Muscle of arm (tissue), 12 donors: ENCODE results near the gene MAP3K14. TPM values are rescaled to one million over a fixed set of nuclear protein-coding genes. Genes with fewer than 3 reads are reported as not detected.
"Not testable (repeated sequence)": the region's sequence is repeated elsewhere in the genome, so short reads cannot be mapped to it uniquely, and the experiment has no call there.

Source experiments
- DNase-seq: peaks from one replicate; pipeline ENCODE4 v3.0.0-alpha.2; 2013
- polyA plus RNA-seq, 12 donors: library from polyadenylated mRNA; unstranded; fragments of 120-200 nt; gene quantifications; one replicate each; pipeline ENCODE4 v1.2.1, GENCODE V29; 2013; ENCODE audit not compliant: insufficient read length in 12 of 12

Gene MAP3K14
- polyA plus RNA-seq, 12 donors: 5.9 to 10.7 (median 7.3) TPM; not detected in 1

DNA sequence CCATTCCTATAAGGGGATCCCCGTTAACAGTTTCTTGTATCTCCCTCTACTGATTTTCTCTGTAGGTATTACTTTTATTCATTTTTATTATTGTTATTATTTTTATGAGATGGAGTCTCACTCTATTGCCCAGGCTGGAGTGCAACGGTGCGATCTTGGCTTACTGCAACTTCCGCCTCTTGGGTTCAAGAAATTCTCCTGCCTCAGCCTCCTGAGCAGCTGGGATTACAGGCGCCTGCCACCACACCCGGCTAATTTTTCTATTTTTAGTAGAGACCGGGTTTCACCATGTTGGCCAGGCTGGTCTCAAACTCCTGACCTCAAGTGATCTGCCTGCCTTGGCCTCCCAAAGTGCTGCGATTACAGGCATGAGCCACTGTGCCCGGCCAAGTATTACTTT lies 14.6 kb downstream of the MAP3K14 start:
- not testable (repeated sequence) for DNase-seq

DNA sequence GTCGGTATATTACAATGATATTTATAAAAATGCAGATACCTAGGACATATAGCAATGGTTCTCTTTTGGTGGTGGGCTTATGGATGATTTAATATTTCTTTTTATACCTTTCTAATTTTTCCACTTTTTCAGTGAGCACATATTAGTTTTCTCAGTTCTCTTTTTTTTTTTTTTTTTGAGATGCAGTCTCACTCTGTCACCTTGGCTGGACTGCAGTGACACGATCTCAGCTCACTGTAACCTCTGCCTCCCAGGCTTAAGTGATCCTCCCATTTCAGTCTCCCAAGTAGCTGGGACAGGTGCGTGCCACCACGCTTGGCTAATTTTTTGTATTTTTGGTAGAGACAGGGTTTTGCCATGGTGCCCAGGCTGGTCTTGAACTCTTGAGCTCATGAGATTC lies 15.1 kb downstream of the MAP3K14 start:
- DNase-seq: no peak

DNA sequence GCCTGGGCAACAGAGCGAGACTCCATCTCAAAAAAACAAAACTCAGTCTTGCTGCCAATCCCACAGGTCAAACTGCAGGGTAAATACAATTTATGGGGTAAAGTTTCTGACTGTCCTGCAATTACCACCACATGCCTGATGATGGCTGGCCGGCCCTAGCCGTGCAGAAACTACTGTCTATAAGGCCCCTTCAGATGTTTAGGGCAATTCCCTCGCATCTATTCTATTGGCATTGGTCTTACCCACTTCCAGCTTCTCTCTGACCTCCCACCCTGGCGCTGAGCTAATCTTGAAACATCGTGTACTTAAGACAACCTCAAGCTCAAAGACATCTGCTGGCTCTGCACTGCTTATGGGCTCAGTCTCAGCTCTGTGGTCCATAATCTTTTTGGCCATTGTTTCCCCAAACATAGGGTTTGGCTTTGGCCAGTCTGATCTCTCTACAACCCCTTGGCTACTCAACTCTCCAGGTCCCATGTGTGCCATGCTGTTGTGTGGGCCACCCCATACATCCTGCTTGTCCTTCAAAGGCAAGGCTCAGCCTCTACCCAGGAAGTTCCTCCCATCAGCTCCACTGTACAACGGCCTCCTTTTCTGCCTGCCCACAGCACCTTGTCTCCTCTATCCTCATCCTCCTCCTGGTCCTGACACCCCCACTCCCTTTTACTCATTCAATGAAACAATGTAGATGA lies 16.6 kb downstream of the MAP3K14 start:
- no peak for DNase-seq

- DNase-seq: peak; percentile 70
Measured at GRCh38 chr17:45299361-45299760, 17.5 kb downstream of the MAP3K14 start.

- no peak for DNase-seq
Measured at GRCh38 chr17:45298546-45299285, 18.1 kb downstream of the MAP3K14 start.

DNA sequence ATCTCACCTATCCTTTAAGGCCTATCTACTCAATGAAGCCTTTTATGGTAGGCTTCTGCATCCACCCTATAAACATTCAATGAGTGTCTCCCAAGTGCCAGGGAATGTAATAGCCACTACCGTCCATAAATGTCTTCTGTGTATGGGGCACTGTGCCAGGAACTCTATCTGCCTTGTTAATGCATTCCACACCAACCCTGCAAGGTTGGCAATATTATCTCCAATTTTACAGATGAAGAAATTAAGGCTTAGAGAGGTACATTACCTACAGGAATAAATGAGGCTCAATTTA lies 20.0 kb downstream of the MAP3K14 start:
- DNase-seq: no peak

GRCh38 chr17:45296003-45296832 lies 20.6 kb downstream of the MAP3K14 start:
- DNase-seq: no peak

DNA sequence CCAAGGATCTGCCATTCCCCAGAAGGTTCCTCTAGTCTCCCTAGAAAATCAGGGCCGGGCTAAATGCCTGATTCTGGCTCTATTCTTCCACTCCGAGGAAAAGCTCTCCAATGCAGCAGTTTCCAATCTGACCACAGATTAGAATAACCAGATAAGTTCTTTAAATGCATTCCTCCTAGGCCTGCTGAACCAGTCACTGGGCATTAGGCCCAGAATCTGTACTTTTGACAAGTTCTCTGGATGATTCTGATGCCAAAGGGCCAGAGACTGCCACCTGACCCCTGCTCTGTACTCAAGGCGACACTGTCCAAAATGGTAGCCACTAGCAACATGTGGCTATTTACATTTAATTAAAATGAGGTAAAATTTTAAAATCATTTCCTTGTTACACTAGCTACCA lies 22.3 kb downstream of the MAP3K14 start:
- no peak for DNase-seq

DNA sequence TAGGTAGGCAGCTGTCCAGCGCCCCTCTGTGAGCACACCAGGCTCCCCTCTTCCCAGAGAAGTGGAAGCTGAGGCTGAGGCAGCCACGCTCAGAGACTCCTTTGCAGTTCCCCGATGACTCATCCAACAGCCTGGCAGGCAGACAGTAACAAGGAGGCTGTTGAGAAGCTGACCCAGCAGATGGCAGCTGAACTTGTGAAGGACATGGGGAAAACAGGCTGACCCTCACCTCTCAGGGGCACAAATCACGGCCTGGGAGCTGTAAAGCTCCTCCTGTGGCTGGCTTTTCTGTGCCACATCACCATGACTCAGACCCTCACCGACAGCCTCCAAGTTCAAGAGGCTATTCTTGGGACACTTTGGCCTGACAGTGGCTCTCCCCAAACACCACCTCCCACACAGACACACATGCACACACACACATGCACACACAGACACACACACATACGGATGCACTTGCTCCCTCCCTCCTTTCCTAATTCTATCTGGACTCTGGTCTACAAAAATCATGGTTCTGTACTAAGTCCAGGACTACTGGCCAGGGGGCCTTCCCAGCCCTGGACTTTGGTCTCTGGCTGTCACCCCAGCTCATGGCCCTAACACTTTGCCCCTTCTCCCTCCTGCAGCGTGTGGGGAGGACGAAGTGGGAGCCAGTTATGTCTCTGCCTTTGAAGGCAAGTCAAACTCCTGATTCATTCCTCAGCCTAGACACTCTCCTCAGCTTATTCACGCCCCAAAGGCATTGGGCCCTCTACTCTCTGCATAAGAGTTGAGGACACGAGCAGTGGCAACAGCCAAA lies 23.2 kb downstream of the MAP3K14 start:
- DNase-seq: peak; percentile 52

DNA sequence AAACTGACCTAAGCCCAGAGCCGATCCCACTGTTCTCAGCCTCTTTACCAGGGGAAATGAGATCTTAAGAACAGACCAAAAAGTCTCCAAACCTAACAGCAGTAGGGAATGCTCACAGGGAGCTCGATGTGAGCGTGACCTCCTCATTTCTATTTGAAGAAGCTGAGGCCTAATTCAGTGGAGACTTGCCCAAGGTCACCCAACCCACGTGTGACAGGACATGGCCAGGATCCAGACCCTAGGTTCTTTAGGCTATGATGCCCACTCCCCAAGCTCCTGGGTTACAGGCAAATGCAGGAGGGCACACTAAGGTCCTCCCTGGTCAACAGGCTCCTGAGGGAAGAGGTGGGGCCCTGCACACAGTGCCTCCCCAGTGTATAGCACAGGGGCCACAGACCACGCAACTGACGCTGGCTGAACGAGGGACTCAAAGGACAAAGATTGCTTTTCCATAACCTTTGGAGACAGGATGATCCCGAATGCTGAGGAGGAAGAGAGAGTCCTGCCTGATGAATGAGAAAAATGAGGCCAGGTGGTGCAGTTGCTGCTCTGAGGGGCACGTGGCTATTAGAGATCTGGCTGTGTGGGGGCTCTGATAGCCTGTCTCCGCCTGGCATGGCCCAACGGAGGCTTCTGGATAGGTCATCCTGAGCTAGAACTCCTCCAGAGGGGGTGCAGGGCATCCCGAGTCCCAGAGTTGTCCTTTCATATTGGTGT lies 24.0 kb downstream of the MAP3K14 start:
- DNase-seq: no peak

DNA sequence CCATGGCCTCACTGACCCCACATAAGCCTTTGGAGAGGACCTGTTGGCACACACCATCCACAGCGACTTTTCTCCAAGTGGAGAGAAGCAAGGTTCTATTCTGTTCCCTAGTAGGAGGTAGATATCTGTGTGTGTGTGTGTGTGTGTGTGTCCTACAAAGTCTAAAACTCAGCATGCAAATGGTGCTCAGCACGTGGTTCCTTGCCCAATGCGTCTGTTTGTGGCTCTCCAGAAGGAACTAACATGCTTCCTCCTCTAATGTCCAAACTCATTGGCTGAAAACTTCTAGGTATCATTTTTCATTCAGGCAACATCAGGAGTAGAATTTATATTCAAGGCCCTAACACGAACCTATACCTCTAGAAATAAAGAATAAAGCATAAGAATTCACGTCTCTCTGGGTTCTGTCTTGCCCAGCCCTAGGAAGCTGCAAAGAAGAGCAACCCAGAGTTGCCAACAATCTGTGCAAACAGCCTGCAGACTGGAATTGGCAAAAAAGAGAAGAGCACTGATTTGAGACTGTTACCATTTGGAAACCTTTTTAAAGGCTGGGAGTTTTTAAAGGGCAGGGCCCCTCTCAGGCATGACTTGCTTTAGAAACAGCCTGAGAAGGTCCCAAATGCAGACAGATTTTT lies 25.5 kb downstream of the MAP3K14 start:
- no peak for DNase-seq

- no peak for DNase-seq
Measured at GRCh38 chr17:45290269-45290765, 26.5 kb downstream of the MAP3K14 start.

DNA sequence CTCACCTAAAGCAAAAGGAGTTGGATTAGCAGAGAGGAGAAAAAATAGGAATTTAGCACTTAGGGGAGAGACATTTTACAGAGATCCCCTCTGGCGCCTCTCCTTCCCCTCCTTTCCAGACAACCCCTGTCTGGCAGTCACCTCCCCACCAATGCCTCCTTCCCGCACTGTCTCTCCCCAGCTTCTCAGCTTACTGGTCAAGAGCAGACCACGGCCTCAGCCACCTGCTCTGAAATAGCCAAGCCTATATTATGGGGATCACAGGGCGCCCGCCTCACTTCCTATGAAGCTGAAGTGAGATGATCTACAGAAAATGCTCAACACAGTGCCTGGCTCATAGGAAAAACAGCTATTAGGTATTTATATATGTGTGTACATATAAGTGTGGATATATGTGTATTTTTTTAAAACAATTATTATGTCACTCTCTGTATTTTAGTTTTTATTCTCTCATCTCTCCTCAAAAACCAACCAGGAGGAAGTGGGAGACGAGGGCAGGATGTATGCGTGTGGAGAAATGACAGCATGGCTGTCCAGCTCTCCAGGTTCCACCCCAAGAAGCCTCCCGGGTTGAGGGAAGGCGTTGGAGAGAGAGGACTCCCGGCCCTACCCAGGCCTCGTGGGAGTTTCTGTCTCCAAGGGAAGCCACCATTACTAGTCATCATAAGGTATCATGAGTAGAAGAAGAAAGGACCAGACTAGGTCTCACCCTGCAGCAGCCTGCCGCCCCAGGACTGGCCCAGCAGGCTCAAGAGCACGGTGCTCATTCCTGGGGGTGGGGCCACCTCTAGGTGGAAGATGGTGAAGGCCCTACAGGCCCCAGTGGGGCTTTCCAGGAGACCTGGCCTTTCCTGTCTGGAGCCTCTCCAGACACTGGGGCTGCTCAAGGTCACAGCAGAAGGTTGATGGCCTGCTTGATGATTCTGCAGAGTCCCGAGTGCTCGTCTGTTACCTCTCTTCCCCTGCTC lies 27.2 kb downstream of the MAP3K14 start:
- DNase-seq: no peak

DNA sequence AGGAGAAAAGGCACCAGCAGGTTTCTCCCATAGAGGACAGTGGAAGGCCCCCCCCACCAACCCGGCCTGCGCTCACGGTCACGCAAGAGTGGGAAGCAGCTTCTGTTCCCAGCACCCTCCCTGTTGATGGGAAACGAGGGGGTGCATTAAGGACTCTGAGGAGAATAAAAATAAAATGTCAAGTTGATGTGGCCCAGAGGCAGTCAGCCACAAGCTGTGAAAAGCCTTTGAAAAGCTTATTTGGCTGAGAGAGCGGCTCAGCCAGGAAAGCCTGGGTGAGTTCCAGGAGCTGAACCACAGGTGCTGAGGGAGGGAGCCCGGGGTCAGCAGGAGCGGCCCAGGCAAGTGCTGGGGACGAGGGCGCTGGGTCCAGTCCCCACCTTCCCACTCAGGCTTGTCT lies 28.0 kb downstream of the MAP3K14 start:
- DNase-seq: no peak

- DNase-seq: no peak
Measured at GRCh38 chr17:45287526-45288500, 29.0 kb downstream of the MAP3K14 start.

- no peak for DNase-seq
Measured at GRCh38 chr17:45286286-45286685, 30.5 kb downstream of the MAP3K14 start.

- DNase-seq: no peak
Measured at GRCh38 chr17:45284176-45285140, 32.4 kb downstream of the MAP3K14 start.
